Hepatocyte (in vitro differentiated cells): ENCODE data around the gene PARD3B. TPM values are rescaled to one million over a fixed set of nuclear protein-coding genes. Genes with fewer than 3 reads are reported as not detected.

Source experiments
- DNase-seq: peaks from one replicate; pipeline ENCODE4 v3.0.0-alpha.2; 2016; ENCODE audit warnings: low spot score
- H2AFZ ChIP-seq: fragments of 200-600 bp; sonication (generic); 2 replicates; pipeline ENCODE4 v1.6.0; 2016; ENCODE audit warnings: antibody characterized with exemption, mild to moderate bottlenecking
- H3K27ac ChIP-seq: fragments of 200-600 bp; sonication (generic); 2 replicates; pipeline ENCODE4 v1.5.1; 2016; ENCODE audit warnings: mild to moderate bottlenecking
- H3K27me3 ChIP-seq: fragments of 200-600 bp; sonication (generic); 2 replicates; pipeline ENCODE4 v1.6.1; 2016
- H3K36me3 ChIP-seq: fragments of 200-600 bp; sonication (generic); replicated peaks from 2 replicates; pipeline ENCODE4 v1.5.1; 2016; ENCODE audit warnings: low read depth; ENCODE audit not compliant: insufficient read depth
- H3K4me1 ChIP-seq: fragments of 200-600 bp; sonication (generic); 2 replicates; pipeline ENCODE4 v1.5.1; 2016; ENCODE audit warnings: mild to moderate bottlenecking, moderate library complexity; ENCODE audit not compliant: insufficient read depth
- H3K4me2 ChIP-seq: fragments of 200-600 bp; sonication (generic); 2 replicates; pipeline ENCODE4 v1.6.0; 2016
- H3K4me3 ChIP-seq: fragments of 200-600 bp; sonication (generic); 2 replicates; pipeline ENCODE4 v1.5.1; 2016; ENCODE audit warnings: mild to moderate bottlenecking
- H3K79me2 ChIP-seq: fragments of 200-600 bp; sonication (generic); 2 replicates; pipeline ENCODE4 v1.6.0; 2017; ENCODE audit warnings: mild to moderate bottlenecking
- H3K9me2 ChIP-seq: fragments of 200-600 bp; sonication (generic); replicated peaks from 2 replicates; pipeline ENCODE4 v1.6.0; 2017; ENCODE audit warnings: mild to moderate bottlenecking; ENCODE audit not compliant: insufficient read depth
- H3K9me3 ChIP-seq: fragments of 200-600 bp; sonication (generic); 2 replicates; pipeline ENCODE4 v1.5.1; 2016; ENCODE audit warnings: low read depth, mild to moderate bottlenecking
- H4K20me1 ChIP-seq: fragments of 200-600 bp; sonication (generic); 2 replicates; pipeline ENCODE4 v1.6.0; 2016; ENCODE audit warnings: mild to moderate bottlenecking; ENCODE audit not compliant: insufficient read depth, poor library complexity, severe bottlenecking
- EZH2 ChIP-seq: fragments of 200-600 bp; sonication (generic); IDR thresholded peaks from 2 replicates; pipeline ENCODE4 v1.6.1; 2016; ENCODE audit warnings: antibody characterized with exemption, mild to moderate bottlenecking, borderline replicate concordance
- EZH2phosphoT487 ChIP-seq: fragments of 200-600 bp; sonication (generic); IDR thresholded peaks from one replicate; pipeline ENCODE4 v1.6.1; 2018; ENCODE audit warnings: antibody characterized with exemption, mild to moderate bottlenecking, low read depth, moderate library complexity; ENCODE audit not compliant: unreplicated experiment, severe bottlenecking
- WGBS: methylation state at CpG from one replicate; pipeline ENCODE4 v1.1.6; 2016; ENCODE audit warnings: low lambda C conversion rate; ENCODE audit errors: missing lambda C conversion rate; 5-methylcytosine and 5-hydroxymethylcytosine counted together
- polyA plus RNA-seq: library from polyadenylated mRNA; unstranded; fragments of >200 nt; fragmentation: Nextera tagmentation; extraction: Ambion mirVana; gene quantifications from 2 replicates; pipeline ENCODE4 v1.2.1, GENCODE V29; 2016
- total RNA-seq: library from RNA; depleted of rRNA; stranded (reverse); fragments of >200 nt; gene quantifications from 2 replicates; pipeline ENCODE4 v1.2.3, GENCODE V29; 2014
- TF ChIP-seq, protein P1 (sequence below): fragments of 200-600 bp; sonication (generic); IDR thresholded peaks from 2 replicates; pipeline ENCODE4 v1.5.1; 2016; ENCODE audit warnings: antibody characterized with exemption, mild to moderate bottlenecking; ENCODE audit not compliant: poor library complexity

Gene PARD3B
- total and polyA plus RNA-seq, 2 experiments from 2014 or later, result 11.5 to 21.7 TPM

DNA sequence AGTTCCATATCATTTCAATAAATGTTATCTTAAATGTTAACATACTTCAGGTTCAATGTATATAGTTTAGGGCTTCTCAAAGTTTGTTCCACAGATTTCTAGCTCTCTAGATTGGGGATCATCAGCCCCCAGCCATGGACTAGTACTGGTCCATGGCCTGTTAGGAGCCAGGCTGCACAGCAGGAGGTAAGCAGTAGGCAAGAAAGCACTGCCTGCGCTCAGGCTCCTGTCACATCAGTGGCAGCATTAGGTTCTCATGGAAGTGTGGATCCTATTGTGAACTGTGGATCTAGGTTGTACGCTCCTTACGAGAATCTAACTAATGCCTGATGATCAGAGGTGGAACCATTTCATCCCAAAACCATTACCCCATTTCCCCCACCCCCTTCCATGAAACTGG, 531.1 kb downstream of the PARD3B start:
- Histone ChIP-seq H4K20me1 (no peaks in the 10 kb centered on the region), H3K79me2 (no peaks in the 10 kb centered on the region), H3K4me3 (no peak overlapping the region), H2AFZ (no peak overlapping the region), H3K9me2 (no peaks in the 10 kb centered on the region), H3K4me2 (no peak overlapping the region), H3K27me3 (no peaks in the 10 kb centered on the region), H3K4me1 (no peaks in the 10 kb centered on the region), H3K27ac (no peak overlapping the region), H3K9me3 (no peaks in the 10 kb centered on the region), H3K36me3 (no peaks in the 10 kb centered on the region)
- TF ChIP-seq EZH2 (no peak), EZH2phosphoT487 (no peak)
- TF ChIP-seq, protein P1, sequence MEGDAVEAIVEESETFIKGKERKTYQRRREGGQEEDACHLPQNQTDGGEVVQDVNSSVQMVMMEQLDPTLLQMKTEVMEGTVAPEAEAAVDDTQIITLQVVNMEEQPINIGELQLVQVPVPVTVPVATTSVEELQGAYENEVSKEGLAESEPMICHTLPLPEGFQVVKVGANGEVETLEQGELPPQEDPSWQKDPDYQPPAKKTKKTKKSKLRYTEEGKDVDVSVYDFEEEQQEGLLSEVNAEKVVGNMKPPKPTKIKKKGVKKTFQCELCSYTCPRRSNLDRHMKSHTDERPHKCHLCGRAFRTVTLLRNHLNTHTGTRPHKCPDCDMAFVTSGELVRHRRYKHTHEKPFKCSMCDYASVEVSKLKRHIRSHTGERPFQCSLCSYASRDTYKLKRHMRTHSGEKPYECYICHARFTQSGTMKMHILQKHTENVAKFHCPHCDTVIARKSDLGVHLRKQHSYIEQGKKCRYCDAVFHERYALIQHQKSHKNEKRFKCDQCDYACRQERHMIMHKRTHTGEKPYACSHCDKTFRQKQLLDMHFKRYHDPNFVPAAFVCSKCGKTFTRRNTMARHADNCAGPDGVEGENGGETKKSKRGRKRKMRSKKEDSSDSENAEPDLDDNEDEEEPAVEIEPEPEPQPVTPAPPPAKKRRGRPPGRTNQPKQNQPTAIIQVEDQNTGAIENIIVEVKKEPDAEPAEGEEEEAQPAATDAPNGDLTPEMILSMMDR, result no peak
- 92% methylated on average over 3 of the region's 3 CpGs for WGBS
- no peak for DNase-seq

DNA sequence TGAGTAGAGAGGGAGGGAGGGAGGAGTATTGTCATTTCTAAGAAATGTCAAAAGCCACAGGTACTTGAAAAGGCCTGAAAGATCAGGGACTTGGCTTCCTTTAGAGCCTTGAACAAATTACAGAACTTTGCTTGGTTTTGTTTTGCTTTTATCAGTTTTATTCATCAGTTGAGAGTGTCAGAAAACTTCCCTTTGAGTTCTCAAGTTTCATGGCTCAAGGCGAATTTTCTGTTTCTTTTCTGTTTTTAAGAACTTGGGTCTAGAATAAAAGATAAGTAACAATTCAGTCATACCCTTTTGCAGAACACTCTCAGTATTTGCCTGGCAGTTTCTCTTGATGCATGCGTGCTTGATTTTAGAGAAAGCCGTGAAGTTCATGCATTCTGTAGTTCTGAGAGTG, 531.9 kb downstream of the PARD3B start:
- H3K4me3 ChIP-seq, result no peak overlapping the region
- H3K36me3 ChIP-seq, result no peaks in the 10 kb centered on the region
- WGBS, result 64% methylated on average over 3 of the region's 3 CpGs
- no peak for TF ChIP-seq EZH2phosphoT487
- TF ChIP-seq, protein P1, result no peak
- no peak for TF ChIP-seq EZH2
- H3K9me3 ChIP-seq, result no peaks in the 10 kb centered on the region
- no peaks in the 10 kb centered on the region for H3K9me2 ChIP-seq
- H4K20me1 ChIP-seq, result no peaks in the 10 kb centered on the region
- no peak overlapping the region for H2AFZ ChIP-seq
- no peak overlapping the region for H3K27ac ChIP-seq
- DNase-seq, result no peak
- no peaks in the 10 kb centered on the region for H3K79me2 ChIP-seq
- no peaks in the 10 kb centered on the region for H3K4me1 ChIP-seq
- H3K4me2 ChIP-seq, result no peak overlapping the region
- no peaks in the 10 kb centered on the region for H3K27me3 ChIP-seq

DNA sequence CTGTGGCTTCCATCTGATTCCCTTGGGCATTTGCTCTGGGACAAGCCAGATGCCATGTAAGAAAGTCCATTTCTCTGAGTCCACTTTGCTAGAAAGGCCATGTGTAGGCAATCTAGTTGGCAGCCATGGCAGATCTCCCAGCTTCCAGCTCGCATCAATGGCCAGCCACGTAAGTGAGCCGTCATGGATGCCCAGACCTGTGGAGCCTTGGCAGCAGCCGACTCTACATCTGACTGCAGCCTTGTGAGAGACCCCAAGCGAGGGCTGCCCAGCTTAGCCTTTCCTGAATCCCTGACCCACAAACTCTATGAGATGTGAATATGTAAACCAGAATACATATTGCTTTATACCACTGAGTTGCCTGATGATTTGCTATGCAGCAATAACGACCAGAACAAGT, 533.5 kb downstream of the PARD3B start:
- Histone ChIP-seq H3K27ac (no peak overlapping the region), H2AFZ (no peak overlapping the region), H3K4me2 (no peak overlapping the region), H3K27me3 (no peaks in the 10 kb centered on the region), H3K9me3 (no peaks in the 10 kb centered on the region), H3K79me2 (no peaks in the 10 kb centered on the region), H3K36me3 (no peaks in the 10 kb centered on the region), H3K4me1 (no peaks in the 10 kb centered on the region), H4K20me1 (no peaks in the 10 kb centered on the region), H3K9me2 (no peaks in the 10 kb centered on the region), H3K4me3 (no peak overlapping the region)
- no peak for TF ChIP-seq EZH2
- TF ChIP-seq, protein P1, result no peak
- TF ChIP-seq EZH2phosphoT487, result no peak
- 96% methylated on average over 6 of the region's 6 CpGs for WGBS
- no peak for DNase-seq

DNA sequence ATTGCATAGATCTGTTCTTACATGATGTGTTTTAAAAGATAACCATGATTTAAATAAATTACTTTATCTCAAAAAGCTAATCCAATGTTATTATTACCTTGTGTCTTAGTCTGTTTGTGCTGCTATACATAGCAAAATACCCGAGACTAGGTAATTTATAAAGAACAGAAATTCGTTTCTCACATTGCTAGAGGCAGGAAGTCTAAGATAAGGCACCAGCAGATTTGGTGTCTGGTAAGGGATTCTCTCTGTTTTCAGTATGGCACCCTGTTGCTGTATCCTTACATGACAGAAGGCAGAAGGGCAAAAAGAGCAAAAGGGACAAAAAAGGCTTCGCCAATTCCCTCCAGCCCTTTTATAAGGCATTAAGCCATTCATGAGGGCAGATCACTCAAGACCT, 533.9 kb downstream of the PARD3B start:
- H3K79me2 ChIP-seq, result no peaks in the 10 kb centered on the region
- TF ChIP-seq EZH2 (no peak), EZH2phosphoT487 (no peak)
- TF ChIP-seq, protein P1, result no peak
- no peaks in the 10 kb centered on the region for H3K9me2 ChIP-seq
- no peaks in the 10 kb centered on the region for H3K36me3 ChIP-seq
- no peak overlapping the region for H3K27ac ChIP-seq
- 76% methylated on average over 3 of the region's 3 CpGs for WGBS
- no peaks in the 10 kb centered on the region for H3K9me3 ChIP-seq
- H3K27me3 ChIP-seq, result no peaks in the 10 kb centered on the region
- no peaks in the 10 kb centered on the region for H3K4me1 ChIP-seq
- H2AFZ ChIP-seq, result no peak overlapping the region
- H3K4me3 ChIP-seq, result no peak overlapping the region
- DNase-seq, result no peak
- H3K4me2 ChIP-seq, result no peak overlapping the region
- H4K20me1 ChIP-seq, result no peaks in the 10 kb centered on the region
